Measurements from ENCODE around the gene NLRP6. TPM values are rescaled to one million over a fixed set of nuclear protein-coding genes. Genes with fewer than 3 reads are reported as not detected.
A peak's percentile ranks its signal among the peaks of the same experiment; 100 is the strongest.
"Not testable (repeated sequence)": the region's sequence is repeated elsewhere in the genome, so short reads cannot be mapped to it uniquely, and the experiment has no call there.

NLRP6 gene
- total RNA-seq, 1 donor from 2014 or later, result 0.49 TPM

GRCh38 chr11:324593-325517 is 46.6 kb downstream of the NLRP6 start:
- H3K9me3 ChIP-seq; H3K36me3 ChIP-seq; intact Hi-C loops (cut with DNase I); H3K27me3 ChIP-seq: not testable (repeated sequence)
- TF ChIP-seq POLR2AphosphoS5 (IDR thresholded peaks at IDR 0.05; ENCODE audit: insufficient read depth in 1 of 2, low read depth in 1 of 2), result peak in 1 of 2 donors; percentile 44
- peak in 1 of 2 donors; percentile 90 for DNase-seq (ENCODE audit: extremely low spot score in 2 of 2)
- H3K4me3 ChIP-seq, result peak overlapping the region in 1 of 2 donors; percentile 34
- peaks cover 45% of the 10 kb centered on the region for H3K4me1 ChIP-seq
- H3K27ac ChIP-seq, result peak overlapping the region; percentile 93

GRCh38 chr11:325796-326591 is 47.8 kb downstream of the NLRP6 start:
- no peaks in the 10 kb centered on the region for H3K27me3 ChIP-seq
- H3K4me1 ChIP-seq, result peaks cover 42% of the 10 kb centered on the region
- peak overlapping the region; percentile 93 for H3K27ac ChIP-seq
- no peaks in the 10 kb centered on the region for H3K36me3 ChIP-seq
- no peak overlapping the region for H3K4me3 ChIP-seq
- DNase-seq (ENCODE audit: extremely low spot score in 2 of 2), result peak in 1 of 2 donors; percentile 87
- H3K9me3 ChIP-seq, result no peaks in the 10 kb centered on the region
- TF ChIP-seq POLR2AphosphoS5 (IDR thresholded peaks at IDR 0.05; ENCODE audit: insufficient read depth in 1 of 2, low read depth in 1 of 2) (no peak), POLR2A (IDR thresholded peaks at IDR 0.05) (no peak), CTCF (IDR thresholded peaks at IDR 0.05) (no peak)
- intact Hi-C loops (cut with DNase I), result loop anchor here (2.0 kb wide), 1 partner anchor 27 kb away; no protein-coding TSS in a partner anchor

- H3K9me3 ChIP-seq, result no peaks in the 10 kb centered on the region
- peaks cover 40% of the 10 kb centered on the region for H3K4me1 ChIP-seq
- peak overlapping the region; percentile 93 for H3K27ac ChIP-seq
- H3K4me3 ChIP-seq, result peak overlapping the region in 1 of 2 donors; percentile 0
- TF ChIP-seq CTCF (IDR thresholded peaks at IDR 0.05) (no peak), POLR2AphosphoS5 (IDR thresholded peaks at IDR 0.05; ENCODE audit: insufficient read depth in 1 of 2, low read depth in 1 of 2) (no peak), POLR2A (IDR thresholded peaks at IDR 0.05) (no peak)
- DNase-seq (ENCODE audit: extremely low spot score in 2 of 2), result no peak
- no peaks in the 10 kb centered on the region for H3K36me3 ChIP-seq
- intact Hi-C loops (cut with DNase I), result loop anchor here (2.0 kb wide), 1 partner anchor 26 kb away; no protein-coding TSS in a partner anchor
- H3K27me3 ChIP-seq, result no peaks in the 10 kb centered on the region
Observed at GRCh38 chr11:326592-326841, 48.3 kb downstream of the NLRP6 start.

- H3K27ac ChIP-seq, result peak overlapping the region; percentile 93
- peak overlapping the region; percentile 0 to 9 for H3K4me3 ChIP-seq
- H3K9me3 ChIP-seq, result no peaks in the 10 kb centered on the region
- intact Hi-C loops (cut with DNase I), result loop anchor here (2.0 kb wide), 1 partner anchor 26 kb away; no protein-coding TSS in a partner anchor
- H3K36me3 ChIP-seq, result no peaks in the 10 kb centered on the region
- TF ChIP-seq POLR2A (IDR thresholded peaks at IDR 0.05) (no peak), CTCF (IDR thresholded peaks at IDR 0.05) (no peak), POLR2AphosphoS5 (IDR thresholded peaks at IDR 0.05; ENCODE audit: insufficient read depth in 1 of 2, low read depth in 1 of 2) (peak; percentile 48 to 79)
- no peak for DNase-seq (ENCODE audit: extremely low spot score in 2 of 2)
- peaks cover 40% of the 10 kb centered on the region for H3K4me1 ChIP-seq
- no peaks in the 10 kb centered on the region for H3K27me3 ChIP-seq
Observed at GRCh38 chr11:326842-327580, 48.8 kb downstream of the NLRP6 start.

GRCh38 chr11:327581-327923 is 49.3 kb downstream of the NLRP6 start:
- Histone ChIP-seq H3K9me3 (no peaks in the 10 kb centered on the region), H3K4me1 (peaks cover 40% of the 10 kb centered on the region), H3K36me3 (no peaks in the 10 kb centered on the region), H3K27me3 (no peaks in the 10 kb centered on the region), H3K4me3 (peak overlapping the region in 1 of 2 donors; percentile 0), H3K27ac (peak overlapping the region; percentile 93)
- intact Hi-C loops (cut with DNase I), result loop anchor here (2.0 kb wide), 1 partner anchor 25 kb away; no protein-coding TSS in a partner anchor
- no peak for DNase-seq (ENCODE audit: extremely low spot score in 2 of 2)
- TF ChIP-seq POLR2AphosphoS5 (IDR thresholded peaks at IDR 0.05; ENCODE audit: insufficient read depth in 1 of 2, low read depth in 1 of 2) (no peak), CTCF (IDR thresholded peaks at IDR 0.05) (no peak), POLR2A (IDR thresholded peaks at IDR 0.05) (no peak)
